Measurements from ENCODE around the gene ARHGEF19. TPM values are rescaled to one million over a fixed set of nuclear protein-coding genes. Genes with fewer than 3 reads are reported as not detected.
"Not testable (repeated sequence)": the region's sequence is repeated elsewhere in the genome, so short reads cannot be mapped to it uniquely, and the experiment has no call there.

Gene ARHGEF19
- total RNA-seq, 1 donor from 2014 or later: 0.52 TPM

GRCh38 chr1:16199700-16200099 lies 12.8 kb downstream of the ARHGEF19 start:
- H3K9ac ChIP-seq (ENCODE audit: low read depth in 1 of 3, low read length in 3 of 3): no peak overlapping the region
- H3K4me1 ChIP-seq (ENCODE audit: control insufficient read depth in 3 of 3, insufficient read depth in 3 of 3, low read length in 3 of 3): no peaks in the 10 kb centered on the region
- no peak overlapping the region for H3K4me3 ChIP-seq (ENCODE audit: low read length in 3 of 3)
- H3K27ac ChIP-seq (ENCODE audit: low read depth, low read length): no peak overlapping the region
- H3K36me3 ChIP-seq (ENCODE audit: control insufficient read depth in 3 of 3, insufficient read depth in 3 of 3, low read length in 3 of 3): no peaks in the 10 kb centered on the region
- no peaks in the 10 kb centered on the region for H3K27me3 ChIP-seq (ENCODE audit: control insufficient read depth in 3 of 3, insufficient read depth in 3 of 3, low read length in 3 of 3)
- H3K9me3 ChIP-seq (ENCODE audit: control insufficient read depth in 3 of 3, low read length in 3 of 3): no peaks in the 10 kb centered on the region

- H3K9ac ChIP-seq (ENCODE audit: low read depth in 1 of 3, low read length in 3 of 3): no peak overlapping the region
- no peaks in the 10 kb centered on the region for H3K9me3 ChIP-seq (ENCODE audit: control insufficient read depth in 3 of 3, low read length in 3 of 3)
- no peaks in the 10 kb centered on the region for H3K27me3 ChIP-seq (ENCODE audit: control insufficient read depth in 3 of 3, insufficient read depth in 3 of 3, low read length in 3 of 3)
- no peak overlapping the region for H3K27ac ChIP-seq (ENCODE audit: low read depth, low read length)
- no peaks in the 10 kb centered on the region for H3K4me1 ChIP-seq (ENCODE audit: control insufficient read depth in 3 of 3, insufficient read depth in 3 of 3, low read length in 3 of 3)
- no peaks in the 10 kb centered on the region for H3K36me3 ChIP-seq (ENCODE audit: control insufficient read depth in 3 of 3, insufficient read depth in 3 of 3, low read length in 3 of 3)
- no peak overlapping the region for H3K4me3 ChIP-seq (ENCODE audit: low read length in 3 of 3)
These were observed 13.3 kb downstream of the ARHGEF19 start for GRCh38 chr1:16199157-16199501.

- Histone ChIP-seq H3K27ac (ENCODE audit: low read depth, low read length) (no peak overlapping the region), H3K4me1 (ENCODE audit: control insufficient read depth in 3 of 3, insufficient read depth in 3 of 3, low read length in 3 of 3) (no peaks in the 10 kb centered on the region), H3K36me3 (ENCODE audit: control insufficient read depth in 3 of 3, insufficient read depth in 3 of 3, low read length in 3 of 3) (no peaks in the 10 kb centered on the region), H3K9ac (ENCODE audit: low read depth in 1 of 3, low read length in 3 of 3) (no peak overlapping the region), H3K4me3 (ENCODE audit: low read length in 3 of 3) (no peak overlapping the region), H3K27me3 (ENCODE audit: control insufficient read depth in 3 of 3, insufficient read depth in 3 of 3, low read length in 3 of 3) (peaks cover 0 to under 1% (median 0%) of the 10 kb centered on the region in 3 donors), H3K9me3 (ENCODE audit: control insufficient read depth in 3 of 3, low read length in 3 of 3) (no peaks in the 10 kb centered on the region)
These were observed 13.9 kb downstream of the ARHGEF19 start for GRCh38 chr1:16198444-16199156.

GRCh38 chr1:16196874-16197273 lies 15.6 kb downstream of the ARHGEF19 start:
- Histone ChIP-seq H3K9me3 (ENCODE audit: control insufficient read depth in 3 of 3, low read length in 3 of 3) (no peaks in the 10 kb centered on the region), H3K4me3 (ENCODE audit: low read length in 3 of 3) (no peak overlapping the region), H3K9ac (ENCODE audit: low read depth in 1 of 3, low read length in 3 of 3) (no peak overlapping the region), H3K36me3 (ENCODE audit: control insufficient read depth in 3 of 3, insufficient read depth in 3 of 3, low read length in 3 of 3) (no peaks in the 10 kb centered on the region), H3K27me3 (ENCODE audit: control insufficient read depth in 3 of 3, insufficient read depth in 3 of 3, low read length in 3 of 3) (peaks cover 0 to 3% (median 0%) of the 10 kb centered on the region in 3 donors), H3K4me1 (ENCODE audit: control insufficient read depth in 3 of 3, insufficient read depth in 3 of 3, low read length in 3 of 3) (no peaks in the 10 kb centered on the region), H3K27ac (ENCODE audit: low read depth, low read length) (no peak overlapping the region)

- not testable (repeated sequence) for H3K36me3 ChIP-seq (ENCODE audit: control insufficient read depth in 3 of 3, insufficient read depth in 3 of 3, low read length in 3 of 3); H3K4me1 ChIP-seq (ENCODE audit: control insufficient read depth in 3 of 3, insufficient read depth in 3 of 3, low read length in 3 of 3); H3K27me3 ChIP-seq (ENCODE audit: control insufficient read depth in 3 of 3, insufficient read depth in 3 of 3, low read length in 3 of 3); H3K4me3 ChIP-seq (ENCODE audit: low read length in 3 of 3); H3K9me3 ChIP-seq (ENCODE audit: control insufficient read depth in 3 of 3, low read length in 3 of 3); H3K9ac ChIP-seq (ENCODE audit: low read depth in 1 of 3, low read length in 3 of 3); H3K27ac ChIP-seq (ENCODE audit: low read depth, low read length)
These were observed 16.3 kb downstream of the ARHGEF19 start for GRCh38 chr1:16196139-16196538.

GRCh38 chr1:16195518-16195905 lies 16.9 kb downstream of the ARHGEF19 start:
- H3K9me3 ChIP-seq (ENCODE audit: control insufficient read depth in 3 of 3, low read length in 3 of 3): no peaks in the 10 kb centered on the region
- no peak overlapping the region for H3K9ac ChIP-seq (ENCODE audit: low read depth in 1 of 3, low read length in 3 of 3)
- peaks cover 3 to 4% (median 4%) of the 10 kb centered on the region in 3 donors for H3K27me3 ChIP-seq (ENCODE audit: control insufficient read depth in 3 of 3, insufficient read depth in 3 of 3, low read length in 3 of 3)
- H3K4me1 ChIP-seq (ENCODE audit: control insufficient read depth in 3 of 3, insufficient read depth in 3 of 3, low read length in 3 of 3): no peaks in the 10 kb centered on the region
- H3K4me3 ChIP-seq (ENCODE audit: low read length in 3 of 3): no peak overlapping the region
- H3K27ac ChIP-seq (ENCODE audit: low read depth, low read length): no peak overlapping the region
- no peaks in the 10 kb centered on the region for H3K36me3 ChIP-seq (ENCODE audit: control insufficient read depth in 3 of 3, insufficient read depth in 3 of 3, low read length in 3 of 3)

- Histone ChIP-seq H3K36me3 (ENCODE audit: control insufficient read depth in 3 of 3, insufficient read depth in 3 of 3, low read length in 3 of 3) (no peaks in the 10 kb centered on the region), H3K9ac (ENCODE audit: low read depth in 1 of 3, low read length in 3 of 3) (no peak overlapping the region), H3K27me3 (ENCODE audit: control insufficient read depth in 3 of 3, insufficient read depth in 3 of 3, low read length in 3 of 3) (peaks cover 7 to 21% (median 12%) of the 10 kb centered on the region in 3 donors), H3K4me3 (ENCODE audit: low read length in 3 of 3) (no peak overlapping the region), H3K27ac (ENCODE audit: low read depth, low read length) (no peak overlapping the region), H3K4me1 (ENCODE audit: control insufficient read depth in 3 of 3, insufficient read depth in 3 of 3, low read length in 3 of 3) (peaks cover 4 to 12% (median 6%) of the 10 kb centered on the region in 3 donors), H3K9me3 (ENCODE audit: control insufficient read depth in 3 of 3, low read length in 3 of 3) (no peaks in the 10 kb centered on the region)
These were observed 20.4 kb downstream of the ARHGEF19 start for GRCh38 chr1:16191916-16192546.

- Histone ChIP-seq H3K9me3 (ENCODE audit: control insufficient read depth in 3 of 3, low read length in 3 of 3) (no peaks in the 10 kb centered on the region), H3K4me3 (ENCODE audit: low read length in 3 of 3) (no peak overlapping the region), H3K27me3 (ENCODE audit: control insufficient read depth in 3 of 3, insufficient read depth in 3 of 3, low read length in 3 of 3) (peaks cover 7 to 21% (median 12%) of the 10 kb centered on the region in 3 donors), H3K36me3 (ENCODE audit: control insufficient read depth in 3 of 3, insufficient read depth in 3 of 3, low read length in 3 of 3) (no peaks in the 10 kb centered on the region), H3K27ac (ENCODE audit: low read depth, low read length) (no peak overlapping the region), H3K4me1 (ENCODE audit: control insufficient read depth in 3 of 3, insufficient read depth in 3 of 3, low read length in 3 of 3) (peaks cover 4 to 12% (median 6%) of the 10 kb centered on the region in 3 donors), H3K9ac (ENCODE audit: low read depth in 1 of 3, low read length in 3 of 3) (no peak overlapping the region)
These were observed 21.1 kb downstream of the ARHGEF19 start for GRCh38 chr1:16191309-16191708.

GRCh38 chr1:16189921-16190621 lies 22.4 kb downstream of the ARHGEF19 start:
- no peaks in the 10 kb centered on the region for H3K36me3 ChIP-seq (ENCODE audit: control insufficient read depth in 3 of 3, insufficient read depth in 3 of 3, low read length in 3 of 3)
- no peak overlapping the region for H3K4me3 ChIP-seq (ENCODE audit: low read length in 3 of 3)
- no peaks in the 10 kb centered on the region for H3K9me3 ChIP-seq (ENCODE audit: control insufficient read depth in 3 of 3, low read length in 3 of 3)
- no peak overlapping the region for H3K9ac ChIP-seq (ENCODE audit: low read depth in 1 of 3, low read length in 3 of 3)
- H3K27me3 ChIP-seq (ENCODE audit: control insufficient read depth in 3 of 3, insufficient read depth in 3 of 3, low read length in 3 of 3): peaks cover 7 to 21% (median 12%) of the 10 kb centered on the region in 3 donors
- no peak overlapping the region for H3K27ac ChIP-seq (ENCODE audit: low read depth, low read length)
- peaks cover 4 to 12% (median 6%) of the 10 kb centered on the region in 3 donors for H3K4me1 ChIP-seq (ENCODE audit: control insufficient read depth in 3 of 3, insufficient read depth in 3 of 3, low read length in 3 of 3)

- Histone ChIP-seq H3K9ac (ENCODE audit: low read depth in 1 of 3, low read length in 3 of 3) (peak overlapping the region in 1 of 3 donors; percentile 40), H3K4me1 (ENCODE audit: control insufficient read depth in 3 of 3, insufficient read depth in 3 of 3, low read length in 3 of 3) (peaks cover 4 to 12% (median 6%) of the 10 kb centered on the region in 3 donors), H3K27ac (ENCODE audit: low read depth, low read length) (no peak overlapping the region)
These were observed 23.4 kb downstream of the ARHGEF19 start for GRCh38 chr1:16189003-16189402.

More at GRCh38 chr1:16189003-16189402, 23.4 kb downstream of the ARHGEF19 start:
- Histone ChIP-seq H3K9me3 (ENCODE audit: control insufficient read depth in 3 of 3, low read length in 3 of 3) (no peaks in the 10 kb centered on the region), H3K36me3 (ENCODE audit: control insufficient read depth in 3 of 3, insufficient read depth in 3 of 3, low read length in 3 of 3) (no peaks in the 10 kb centered on the region), H3K27me3 (ENCODE audit: control insufficient read depth in 3 of 3, insufficient read depth in 3 of 3, low read length in 3 of 3) (peaks cover 7 to 21% (median 12%) of the 10 kb centered on the region in 3 donors), H3K4me3 (ENCODE audit: low read length in 3 of 3) (no peak overlapping the region)
